CD14-positive monocyte (primary cell): ENCODE measurements around the gene PNMA8C. TPM values are rescaled to one million over a fixed set of nuclear protein-coding genes. Genes with fewer than 3 reads are reported as not detected.

ENCODE experiments used
- DNase-seq, 3 donors: peaks; one replicate each; pipeline ENCODE4 v3.0.0-alpha.2; 2011 to 2022
- H2AFZ ChIP-seq: 2 replicates; pipeline ENCODE4 v1.6.0; 2012; ENCODE audit warnings: mild to moderate bottlenecking, low read depth, low read length, inconsistent platforms; ENCODE audit not compliant: insufficient read depth, poor library complexity, severe bottlenecking
- H3K27ac ChIP-seq, 2 donors: 1 replicate in 1 of 2; 2 replicates in 1 of 2; pipeline ENCODE4 v1.5.1; 2012 to 2013; ENCODE audit warnings: low read length in 2 of 2, control low read depth in 1 of 2, inconsistent platforms in 1 of 2, low read depth in 1 of 2, mild to moderate bottlenecking in 1 of 2
- H3K27me3 ChIP-seq, 2 donors: one replicate each; pipeline versions ENCODE4 v1.6.0 to v1.6.1; 2011 to 2013; ENCODE audit warnings: low read length in 2 of 2; ENCODE audit not compliant: control insufficient read depth in 2 of 2, insufficient read depth in 2 of 2
- H3K36me3 ChIP-seq, 2 donors: replicated peaks in 1 of 2; 1 replicate in 1 of 2; 2 replicates in 1 of 2; pipeline versions ENCODE4 v1.5.1 to v1.6.1; 2012 to 2013; ENCODE audit warnings: low read length in 2 of 2, control low read depth in 1 of 2, inconsistent platforms in 1 of 2, mild to moderate bottlenecking in 1 of 2; ENCODE audit not compliant: insufficient read depth in 2 of 2, control insufficient read depth in 1 of 2
- H3K4me1 ChIP-seq, 2 donors: 1 replicate in 1 of 2; 2 replicates in 1 of 2; pipeline versions ENCODE4 v1.5.1 to v1.6.1; 2012 to 2013; ENCODE audit warnings: low read length in 2 of 2, control low read depth in 1 of 2, inconsistent platforms in 1 of 2, mild to moderate bottlenecking in 1 of 2, moderate library complexity in 1 of 2; ENCODE audit not compliant: insufficient read depth in 2 of 2, control insufficient read depth in 1 of 2
- H3K4me2 ChIP-seq: replicated peaks from 2 replicates; pipeline ENCODE3; 2012; ENCODE audit warnings: low read length, moderate library complexity, mild to moderate bottlenecking; ENCODE audit not compliant: poor library complexity, severe bottlenecking; ENCODE audit errors: extremely low read depth
- H3K4me3 ChIP-seq, 3 experiments: fragments of 200-600 bp in 1 of 3; sonication (generic) in 1 of 3; replicated peaks in 1 of 3; 1 replicate in 2 of 3; 2 replicates in 1 of 3; pipeline ENCODE4 v1.5.1; 2011 to 2013; ENCODE audit warnings: low read length in 3 of 3, mild to moderate bottlenecking in 3 of 3, control low read depth in 2 of 3, low read depth in 2 of 3, inconsistent platforms in 1 of 3, moderate library complexity in 1 of 3
- H3K79me2 ChIP-seq: 2 replicates; pipeline ENCODE4 v1.6.0; 2012; ENCODE audit warnings: mild to moderate bottlenecking, control low read depth, inconsistent platforms, low read length, moderate library complexity; ENCODE audit not compliant: insufficient read depth
- H3K9ac ChIP-seq: 2 replicates; pipeline ENCODE4 v1.6.0; 2017; ENCODE audit warnings: low read length, mild to moderate bottlenecking; ENCODE audit not compliant: insufficient read depth, poor library complexity, severe bottlenecking
- H3K9me3 ChIP-seq, 2 donors: replicated peaks in 1 of 2; 1 replicate in 1 of 2; 2 replicates in 1 of 2; pipeline versions ENCODE4 v1.5.1 to v1.6.1; 2012 to 2013; ENCODE audit warnings: low read length in 2 of 2, control low read depth in 1 of 2; ENCODE audit not compliant: control insufficient read depth in 1 of 2, insufficient read depth in 1 of 2
- H4K20me1 ChIP-seq: 2 replicates; pipeline ENCODE4 v1.6.0; 2012; ENCODE audit warnings: mild to moderate bottlenecking, low read length, control low read depth, moderate library complexity; ENCODE audit not compliant: insufficient read depth
- H3K27ac Mint-ChIP-seq, 7 donors: one replicate each; pipeline ENCODE4 v1.8.0; 2020; ENCODE audit warnings: mild to moderate bottlenecking in 7 of 7, mixed read lengths in 7 of 7, moderate library complexity in 6 of 7, inconsistent platforms in 2 of 7
- H3K27me3 Mint-ChIP-seq, 3 donors: one replicate each; pipeline ENCODE4 v1.8.0; 2021 to 2022; ENCODE audit warnings: low read depth in 3 of 3, mild to moderate bottlenecking in 3 of 3, mixed read lengths in 3 of 3, moderate library complexity in 3 of 3, inconsistent platforms in 1 of 3
- H3K36me3 Mint-ChIP-seq, 2 donors: one replicate each; pipeline ENCODE4 v1.8.0; 2020; ENCODE audit warnings: mixed read lengths in 2 of 2, inconsistent platforms in 1 of 2, mild to moderate bottlenecking in 1 of 2
- H3K4me1 Mint-ChIP-seq: one replicate; pipeline ENCODE4 v1.8.0; 2020; ENCODE audit warnings: mild to moderate bottlenecking, mixed read lengths
- H3K4me3 Mint-ChIP-seq, 2 donors: one replicate each; pipeline ENCODE4 v1.8.0; 2020; ENCODE audit warnings: mild to moderate bottlenecking in 2 of 2, mixed read lengths in 2 of 2, moderate library complexity in 1 of 2
- H3K9me3 Mint-ChIP-seq, 7 donors: one replicate each; pipeline ENCODE4 v1.8.0; 2020 to 2022; ENCODE audit warnings: mixed read lengths in 7 of 7, mild to moderate bottlenecking in 6 of 7, moderate library complexity in 6 of 7, inconsistent platforms in 2 of 7
- WGBS: methylation state at CpG from one replicate; pipeline ENCODE4 v1.1.5; 2013; ENCODE audit warnings: missing lambda C conversion rate; ENCODE audit not compliant: insufficient coverage; 5-methylcytosine and 5-hydroxymethylcytosine counted together
- intact Hi-C, 2 donors: fragments of 100-400 bp; cut with micrococcal nuclease; formaldehyde crosslinking; loops; one replicate each; pipeline versions ENCODE4 v1.15.0 to v1.15.1; 2023
- polyA plus RNA-seq, 3 donors: library from polyadenylated mRNA; depleted of rRNA in 1 of 3; unstranded in 2 of 3; stranded (reverse) in 1 of 3; fragments of 300-500 nt in 2 of 3; fragments of >200 nt in 1 of 3; fragmentation: Illumina TruSeq in 2 of 3; gene quantifications; 1 replicate in 2 of 3; 2 replicates in 1 of 3; pipeline ENCODE4 v1.2.3, GENCODE V29; 2012 to 2021
- TF ChIP-seq, protein P1 (sequence below): fragments of 200-600 bp; IDR thresholded peaks from one replicate; pipeline ENCODE4 v1.8.0; 2022; ENCODE audit warnings: antibody characterized with exemption, mild to moderate bottlenecking

Gene PNMA8C
- polyA plus RNA-seq, 3 donors, result not detected

DNA sequence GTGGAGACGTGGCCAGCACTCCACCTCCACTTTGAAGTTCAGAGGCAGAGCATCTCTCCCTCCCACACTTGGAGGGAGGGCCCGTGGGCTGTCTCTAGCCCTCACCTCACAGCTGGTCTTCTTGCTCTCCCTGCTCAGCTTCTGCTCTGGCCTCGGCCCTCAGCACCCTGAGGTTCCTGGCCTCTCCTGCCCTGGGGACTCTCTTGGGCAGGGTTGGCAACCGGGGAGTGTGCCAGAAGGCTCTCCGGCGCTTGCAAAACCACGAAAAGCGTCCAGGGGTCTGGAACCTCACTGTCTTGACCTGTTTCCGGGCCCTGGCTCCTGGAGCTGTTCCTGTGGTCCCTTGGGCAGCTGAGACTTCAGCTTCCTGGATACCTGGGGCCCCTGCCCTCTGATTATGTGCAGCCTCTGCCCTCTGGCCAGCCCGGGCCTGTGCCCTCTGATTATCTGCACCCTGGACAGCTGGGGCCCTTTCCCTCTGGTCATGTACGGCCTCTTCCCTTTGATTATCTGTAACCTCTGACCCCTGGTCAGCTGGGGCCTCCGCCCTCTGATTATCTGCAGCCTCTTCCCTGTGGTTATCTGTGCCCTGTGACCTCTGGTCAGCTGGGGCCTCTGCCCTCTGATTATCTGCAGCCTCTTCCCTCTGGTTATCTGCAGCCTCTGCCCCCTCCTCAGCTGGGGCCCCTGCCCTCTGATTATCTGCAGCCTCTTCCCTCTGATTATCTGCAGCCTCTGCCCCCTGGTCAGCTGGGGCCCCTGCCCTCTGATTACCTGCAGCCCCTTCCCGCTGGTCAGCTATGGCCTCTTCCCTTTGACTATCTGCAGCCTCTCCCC, 17.4 kb downstream of the PNMA8C start:
- Histone ChIP-seq H3K9ac (no peak overlapping the region), H3K4me1 (no peaks in the 10 kb centered on the region), H3K4me2 (no peak overlapping the region), H3K36me3 (no peaks in the 10 kb centered on the region), H3K4me3 (no peak overlapping the region), H4K20me1 (no peaks in the 10 kb centered on the region), H3K27me3 (peaks cover 6 to 80% of the 10 kb centered on the region in 2 donors), H2AFZ (no peak overlapping the region), H3K79me2 (no peaks in the 10 kb centered on the region), H3K9me3 (no peaks in the 10 kb centered on the region), H3K27ac (no peak overlapping the region)
- intact Hi-C loops, result no loop called here
- Mint-ChIP-seq H3K27me3 (peaks cover 86 to 94% (median 88%) of the 10 kb centered on the region in 3 donors), H3K4me3 (peak overlapping the region in 1 of 2 donors; percentile 77), H3K4me1 (peaks cover 4% of the 10 kb centered on the region), H3K9me3 (peaks cover 0 to 21% (median 9%) of the 10 kb centered on the region in 7 donors), H3K27ac (no peak overlapping the region), H3K36me3 (peaks cover 0 to 3% of the 10 kb centered on the region in 2 donors)
- 90% methylated on average over 11 of the region's 13 CpGs for WGBS
- DNase-seq, result no peak
- TF ChIP-seq, protein P1, sequence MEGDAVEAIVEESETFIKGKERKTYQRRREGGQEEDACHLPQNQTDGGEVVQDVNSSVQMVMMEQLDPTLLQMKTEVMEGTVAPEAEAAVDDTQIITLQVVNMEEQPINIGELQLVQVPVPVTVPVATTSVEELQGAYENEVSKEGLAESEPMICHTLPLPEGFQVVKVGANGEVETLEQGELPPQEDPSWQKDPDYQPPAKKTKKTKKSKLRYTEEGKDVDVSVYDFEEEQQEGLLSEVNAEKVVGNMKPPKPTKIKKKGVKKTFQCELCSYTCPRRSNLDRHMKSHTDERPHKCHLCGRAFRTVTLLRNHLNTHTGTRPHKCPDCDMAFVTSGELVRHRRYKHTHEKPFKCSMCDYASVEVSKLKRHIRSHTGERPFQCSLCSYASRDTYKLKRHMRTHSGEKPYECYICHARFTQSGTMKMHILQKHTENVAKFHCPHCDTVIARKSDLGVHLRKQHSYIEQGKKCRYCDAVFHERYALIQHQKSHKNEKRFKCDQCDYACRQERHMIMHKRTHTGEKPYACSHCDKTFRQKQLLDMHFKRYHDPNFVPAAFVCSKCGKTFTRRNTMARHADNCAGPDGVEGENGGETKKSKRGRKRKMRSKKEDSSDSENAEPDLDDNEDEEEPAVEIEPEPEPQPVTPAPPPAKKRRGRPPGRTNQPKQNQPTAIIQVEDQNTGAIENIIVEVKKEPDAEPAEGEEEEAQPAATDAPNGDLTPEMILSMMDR, result no peak

DNA sequence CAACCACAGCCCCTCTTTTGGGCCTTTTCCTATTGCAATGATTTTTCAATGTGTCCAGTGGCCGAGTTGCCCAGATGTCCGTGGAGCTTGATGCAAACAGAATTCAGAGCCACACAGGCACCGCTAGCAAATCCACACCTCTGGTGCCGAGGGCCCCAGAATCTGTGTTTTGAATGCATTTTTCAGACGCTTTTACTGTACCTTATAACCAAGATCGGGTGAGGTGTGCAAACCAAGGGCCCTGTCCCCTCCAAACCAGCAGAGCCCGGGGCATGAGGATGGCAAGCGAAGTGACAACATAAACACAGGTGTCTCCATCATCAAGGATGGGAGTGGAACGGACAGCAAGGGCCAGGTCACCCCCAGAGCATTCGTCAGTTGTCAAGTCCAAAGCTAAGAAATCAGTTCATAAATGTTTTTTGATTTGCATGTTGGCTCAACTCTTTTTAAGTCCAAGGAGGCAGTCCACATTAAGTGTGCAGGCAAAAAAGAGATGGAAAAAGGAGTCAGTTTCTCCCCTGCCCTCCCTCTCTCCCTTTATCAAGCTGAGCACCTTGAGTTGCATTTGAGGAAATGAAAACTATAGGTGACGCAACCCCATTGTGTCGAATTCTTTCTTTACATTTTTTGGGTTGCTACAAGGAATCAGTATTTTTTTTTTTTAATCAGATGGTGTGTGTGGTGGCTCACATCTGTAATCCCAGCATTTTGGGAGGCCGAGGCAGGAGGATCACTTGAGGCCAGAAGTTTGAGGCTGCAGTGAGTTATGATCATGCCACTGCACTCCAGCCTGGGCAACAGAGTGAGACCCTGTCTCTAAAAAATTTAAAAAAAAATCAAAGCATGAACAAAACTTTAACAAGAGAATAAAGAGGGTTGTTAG, 18.3 kb downstream of the PNMA8C start:
- 97% methylated on average over 7 of the region's 13 CpGs for WGBS
- no peaks in the 10 kb centered on the region for H3K9me3 ChIP-seq
- no peak overlapping the region for H2AFZ ChIP-seq
- Mint-ChIP-seq H3K9me3 (peaks cover 0 to 20% (median 8%) of the 10 kb centered on the region in 7 donors), H3K4me3 (peak overlapping the region in 1 of 2 donors; percentile 19), H3K27me3 (peaks cover 86 to 94% (median 88%) of the 10 kb centered on the region in 3 donors), H3K27ac (no peak overlapping the region), H3K36me3 (peaks cover 0 to 3% of the 10 kb centered on the region in 2 donors), H3K4me1 (peaks cover 4% of the 10 kb centered on the region)
- no peaks in the 10 kb centered on the region for H3K36me3 ChIP-seq
- peaks cover 9 to 80% of the 10 kb centered on the region in 2 donors for H3K27me3 ChIP-seq
- no peaks in the 10 kb centered on the region for H4K20me1 ChIP-seq
- DNase-seq, result no peak
- H3K79me2 ChIP-seq, result no peaks in the 10 kb centered on the region
- no peak overlapping the region for H3K27ac ChIP-seq
- TF ChIP-seq, protein P1, result no peak
- no peak overlapping the region for H3K4me2 ChIP-seq
- H3K4me3 ChIP-seq, result no peak overlapping the region
- intact Hi-C loops, result no loop called here
- H3K4me1 ChIP-seq, result no peaks in the 10 kb centered on the region
- H3K9ac ChIP-seq, result no peak overlapping the region
